GM23248 (cell line): ENCODE results near the gene ZNF831. TPM values are rescaled to one million over a fixed set of nuclear protein-coding genes. Genes with fewer than 3 reads are reported as not detected.

Experiments used
- DNase-seq: peaks from one replicate; pipeline ENCODE4 v3.0.0-alpha.2; 2015
- H2AFZ ChIP-seq: fragments of 200-600 bp; sonication (generic); 2 replicates; pipeline ENCODE4 v1.6.1; 2016; ENCODE audit warnings: antibody characterized with exemption
- H3F3A ChIP-seq: fragments of 200-600 bp; sonication (generic); 2 replicates; pipeline ENCODE4 v1.6.1; 2016; ENCODE audit warnings: mild to moderate bottlenecking, antibody characterized with exemption, mixed run types; ENCODE audit not compliant: insufficient read depth
- H3K27ac ChIP-seq: fragments of 200-600 bp; sonication (generic); 2 replicates; pipeline ENCODE4 v1.5.1; 2016; ENCODE audit warnings: mild to moderate bottlenecking
- H3K27me3 ChIP-seq: fragments of 200-600 bp; sonication (generic); replicated peaks from 2 replicates; pipeline ENCODE4 v1.6.1; 2016; ENCODE audit warnings: mild to moderate bottlenecking; ENCODE audit not compliant: insufficient read depth
- H3K36me3 ChIP-seq: fragments of 200-600 bp; sonication (generic); 2 replicates; pipeline ENCODE4 v1.6.1; 2016; ENCODE audit warnings: low read depth, mild to moderate bottlenecking
- H3K4me1 ChIP-seq: fragments of 200-600 bp; sonication (generic); 2 replicates; pipeline ENCODE4 v1.6.1; 2016; ENCODE audit warnings: mild to moderate bottlenecking; ENCODE audit not compliant: insufficient read depth
- H3K4me2 ChIP-seq: fragments of 200-600 bp; sonication (generic); one replicate; pipeline ENCODE4 v1.6.1; 2016; ENCODE audit warnings: mild to moderate bottlenecking; ENCODE audit not compliant: unreplicated experiment
- H3K4me3 ChIP-seq: fragments of 200-600 bp; sonication (generic); 2 replicates; pipeline ENCODE4 v1.5.1; 2016; ENCODE audit warnings: mild to moderate bottlenecking
- H3K79me2 ChIP-seq: fragments of 200-600 bp; sonication (generic); 2 replicates; pipeline ENCODE4 v1.6.1; 2016; ENCODE audit warnings: mild to moderate bottlenecking; ENCODE audit not compliant: insufficient read depth
- H3K9ac ChIP-seq: fragments of 200-600 bp; sonication (generic); 2 replicates; pipeline ENCODE4 v1.6.1; 2016; ENCODE audit warnings: mild to moderate bottlenecking
- H3K9me2 ChIP-seq: fragments of 200-600 bp; sonication (generic); 2 replicates; pipeline ENCODE4 v1.6.1; 2016; ENCODE audit warnings: mixed run types, mild to moderate bottlenecking, moderate library complexity; ENCODE audit not compliant: insufficient read depth
- H3K9me3 ChIP-seq: fragments of 200-600 bp; sonication (generic); one replicate; pipeline ENCODE4 v1.6.1; 2017; ENCODE audit warnings: low read depth
- H4K20me1 ChIP-seq: fragments of 200-600 bp; sonication (generic); 2 replicates; pipeline ENCODE4 v1.6.0; 2016; ENCODE audit not compliant: insufficient read depth
- EZH2 ChIP-seq: fragments of 200-600 bp; sonication (generic); IDR thresholded peaks from 2 replicates; pipeline ENCODE4 v1.6.1; 2018; ENCODE audit warnings: antibody characterized with exemption, mild to moderate bottlenecking; ENCODE audit not compliant: insufficient read depth, poor library complexity, severe bottlenecking
- EZH2phosphoT487 ChIP-seq: fragments of 200-600 bp; sonication (generic); IDR thresholded peaks from 2 replicates; pipeline ENCODE4 v1.6.1; 2018; ENCODE audit warnings: antibody characterized with exemption, moderate library complexity, mild to moderate bottlenecking, low read depth; ENCODE audit not compliant: insufficient read depth
- WGBS, 2 experiments: methylation state at CpG; one replicate each; pipeline ENCODE4 v1.1.6; 2015 to 2017; ENCODE audit warnings: low lambda C conversion rate in 2 of 2, low coverage in 1 of 2; ENCODE audit errors: missing lambda C conversion rate in 2 of 2; 5-methylcytosine and 5-hydroxymethylcytosine counted together
- in situ Hi-C: fragments of 300-500 bp; cut with MboI; formaldehyde crosslinking; loops from 2 replicates; pipeline ENCODE4 v1.15.0; 2020
- polyA plus RNA-seq: library from polyadenylated mRNA; unstranded; fragments of >200 nt; fragmentation: Nextera tagmentation; extraction: Ambion mirVana; gene quantifications from 2 replicates; pipeline ENCODE4 v1.2.1, GENCODE V29; 2016
- total RNA-seq: library from RNA; depleted of rRNA; stranded (reverse); fragments of >200 nt; shearing (Covaris generic); gene quantifications from 2 replicates; pipeline ENCODE4 v1.2.3, GENCODE V29; 2014; rRNA removed

Gene ZNF831
- total and polyA plus RNA-seq, 2 experiments from 2014 or later: not detected

DNA sequence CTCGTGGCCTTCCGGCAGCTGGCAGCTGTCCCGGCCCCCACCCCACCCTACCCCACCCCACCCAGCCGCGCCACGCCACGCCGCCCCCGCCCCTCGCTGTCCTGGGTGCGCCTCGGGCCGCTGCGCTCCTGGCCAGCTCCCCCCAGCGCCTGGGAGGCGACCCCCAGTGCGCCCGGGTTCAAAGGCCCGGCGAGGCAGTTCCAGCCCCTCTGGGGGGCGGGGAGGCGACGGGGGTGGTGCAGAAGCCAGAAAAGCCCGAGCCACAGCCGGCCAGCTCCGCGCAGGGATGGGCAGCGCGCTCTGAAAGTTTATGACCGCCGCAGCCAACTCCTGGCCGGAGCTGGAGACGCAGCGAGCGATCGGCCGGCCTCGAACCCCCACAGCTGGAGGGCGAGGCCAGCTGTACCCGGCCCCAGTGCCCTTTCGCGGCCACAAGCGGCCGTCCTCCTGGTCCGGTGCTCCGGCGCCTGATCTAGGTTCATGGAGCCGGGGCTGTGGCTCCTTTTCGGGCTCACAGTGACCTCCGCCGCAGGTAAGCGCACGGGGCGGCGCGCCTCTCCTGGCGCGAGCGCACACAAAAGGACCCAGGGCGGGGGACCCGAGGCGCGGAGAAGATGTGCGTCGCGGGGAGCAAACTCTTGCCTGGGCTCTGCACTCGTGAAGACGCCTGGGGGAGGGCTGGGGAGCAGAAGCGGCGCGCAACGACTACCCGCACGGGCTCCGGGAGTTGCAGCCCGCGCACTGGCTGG, 136.9 kb downstream of the ZNF831 start, which contains the start of gene EDN3:
EDN3 (plus strand) TSS at position 279 of the 749 bp plus-strand sequence; CDS start at position 481, 202 bp downstream.
- WGBS, 2 experiments: 2 to 3% methylated on average over 61 to 70 of the region's 77 CpGs

DNA sequence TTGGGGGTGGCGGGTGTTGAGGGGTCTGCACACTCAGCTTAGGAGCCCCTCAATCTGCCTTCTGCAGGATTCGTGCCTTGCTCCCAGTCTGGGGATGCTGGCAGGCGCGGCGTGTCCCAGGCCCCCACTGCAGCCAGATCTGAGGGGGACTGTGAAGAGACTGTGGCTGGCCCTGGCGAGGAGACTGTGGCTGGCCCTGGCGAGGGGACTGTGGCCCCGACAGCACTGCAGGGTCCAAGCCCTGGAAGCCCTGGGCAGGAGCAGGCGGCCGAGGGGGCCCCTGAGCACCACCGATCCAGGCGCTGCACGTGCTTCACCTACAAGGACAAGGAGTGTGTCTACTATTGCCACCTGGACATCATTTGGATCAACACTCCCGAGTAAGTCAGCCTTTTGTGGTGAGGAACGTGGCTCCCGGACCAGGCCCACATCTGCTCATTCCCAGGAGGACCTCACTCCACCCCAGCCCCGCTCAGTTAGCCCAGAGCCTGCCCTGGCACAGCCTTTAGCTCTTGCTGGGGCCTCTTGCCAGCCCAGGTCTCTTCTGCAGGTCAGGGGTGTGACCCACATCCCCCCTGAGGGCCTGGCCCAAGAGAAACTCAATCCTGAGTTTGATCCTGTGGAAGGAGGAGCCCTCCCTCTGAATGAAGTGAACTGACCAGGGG, 137.9 kb downstream of the ZNF831 start:
- Histone ChIP-seq H3K4me3 (no peak overlapping the region), H3K4me2 (no peak overlapping the region), H3K36me3 (no peaks in the 10 kb centered on the region)

More for the DNA sequence above, 136.9 kb downstream of the ZNF831 start, which contains the start of gene EDN3:
- Histone ChIP-seq H2AFZ (no peak within 1 kb of the TSS), H3K9ac (no peak within 1 kb of the TSS), H3K4me2 (no peak within 1 kb of the TSS), H3K4me3 (no peak within 1 kb of the TSS), H3K36me3 (no peaks in the 10 kb centered on the region), H3K79me2 (no peaks in the 10 kb centered on the region), H3F3A (no peaks in the 10 kb centered on the region), H3K9me2 (no peaks in the 10 kb centered on the region), H3K9me3 (no peaks in the 10 kb centered on the region), H3K27me3 (peaks cover 3% of the 10 kb centered on the region), H3K27ac (no peak within 1 kb of the TSS), H3K4me1 (no peaks in the 10 kb centered on the region), H4K20me1 (no peaks in the 10 kb centered on the region)
- in situ Hi-C loops: no loop called here
- peak; percentile 3 for DNase-seq
- TF ChIP-seq EZH2phosphoT487 (no peak), EZH2 (no peak)

DNA sequence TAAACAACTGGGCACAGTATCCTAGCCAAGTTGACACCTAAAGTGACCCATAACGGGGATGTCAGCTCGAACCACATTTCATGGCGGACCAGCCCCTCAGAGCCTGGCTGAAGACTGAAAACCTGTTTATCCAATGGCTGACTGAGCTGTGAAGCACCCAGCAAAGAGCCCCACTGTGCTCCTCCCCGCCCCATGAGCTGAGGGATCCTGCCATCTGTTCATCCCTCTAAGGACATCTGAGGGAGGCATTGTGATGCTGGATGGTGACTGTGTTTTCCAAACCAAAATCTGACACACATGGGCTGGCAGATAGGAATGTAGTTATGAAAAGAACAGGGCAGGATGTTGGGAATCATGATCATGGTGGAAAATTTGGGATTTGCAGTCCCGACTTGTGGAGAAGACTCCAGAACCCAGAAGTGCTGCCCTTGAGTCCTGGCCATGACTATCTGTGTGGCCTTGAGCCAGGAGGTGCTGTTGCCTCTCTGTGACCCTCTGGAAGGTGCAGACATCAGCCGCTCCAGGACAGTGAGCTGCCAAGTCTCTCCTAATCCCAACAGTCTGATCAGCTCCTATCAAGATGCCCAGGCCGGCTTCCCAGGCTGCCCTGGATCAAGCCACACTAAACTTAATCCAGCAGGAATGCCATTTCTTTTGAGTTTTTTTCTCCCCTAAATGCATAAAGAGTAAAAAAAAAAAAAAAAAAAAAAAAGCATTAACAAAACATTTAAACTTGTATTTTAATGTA, 142.5 kb downstream of the ZNF831 start:
- in situ Hi-C loops: no loop called here
- DNase-seq: no peak
- Histone ChIP-seq H3K4me1 (no peaks in the 10 kb centered on the region), H3K79me2 (no peaks in the 10 kb centered on the region), H4K20me1 (no peaks in the 10 kb centered on the region), H3K27me3 (peaks cover 1% of the 10 kb centered on the region; the same call in 1 of the 2 replicates), H3F3A (no peaks in the 10 kb centered on the region), H3K9me2 (no peaks in the 10 kb centered on the region), H3K36me3 (no peaks in the 10 kb centered on the region), H3K9me3 (no peaks in the 10 kb centered on the region), H3K4me3 (no peak overlapping the region), H3K9ac (no peak overlapping the region), H2AFZ (no peak overlapping the region), H3K4me2 (no peak overlapping the region), H3K27ac (no peak overlapping the region)
- TF ChIP-seq EZH2phosphoT487 (no peak), EZH2 (no peak)
- 24 to 30% methylated on average over 7 of the region's 7 CpGs for WGBS, 2 experiments

More for the DNA sequence above, 137.9 kb downstream of the ZNF831 start:
- Histone ChIP-seq H3K9me3 (no peaks in the 10 kb centered on the region), H2AFZ (no peak overlapping the region), H3K79me2 (no peaks in the 10 kb centered on the region), H3K27ac (no peak overlapping the region), H3K9me2 (no peaks in the 10 kb centered on the region), H3K27me3 (peaks cover 3% of the 10 kb centered on the region), H3K9ac (no peak overlapping the region), H3F3A (no peaks in the 10 kb centered on the region), H4K20me1 (no peaks in the 10 kb centered on the region), H3K4me1 (no peaks in the 10 kb centered on the region)
- DNase-seq: no peak
- TF ChIP-seq EZH2phosphoT487 (no peak), EZH2 (no peak)
- 34 to 42% methylated on average over 7 to 13 of the region's 17 CpGs for WGBS, 2 experiments
- in situ Hi-C loops: no loop called here

DNA sequence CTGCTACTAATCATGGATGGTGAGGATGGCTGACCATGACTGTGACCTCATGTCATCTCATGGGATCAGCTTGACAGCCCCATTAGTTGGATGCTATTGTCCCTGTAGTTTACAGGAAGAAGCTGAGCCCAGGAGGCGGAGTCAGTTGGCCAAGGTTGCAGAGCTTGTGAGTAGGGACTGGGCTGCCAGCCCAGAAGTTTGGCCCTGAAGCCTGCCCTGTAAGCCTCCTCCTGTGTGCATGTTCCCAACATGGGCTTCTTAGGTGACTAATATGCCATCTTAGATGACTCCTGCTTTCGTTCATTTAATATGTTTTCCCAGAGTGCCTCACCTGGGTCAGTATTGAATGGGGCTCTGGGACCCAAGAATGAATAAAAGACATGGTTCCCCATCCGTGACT, 143.6 kb downstream of the ZNF831 start:
- Histone ChIP-seq H2AFZ (no peak overlapping the region), H3K27me3 (no peaks in the 10 kb centered on the region), H3K9me2 (no peaks in the 10 kb centered on the region)

More for the DNA sequence above, 143.6 kb downstream of the ZNF831 start:
- no peaks in the 10 kb centered on the region for H3K4me1 ChIP-seq
- H3K27ac ChIP-seq: no peak overlapping the region
- DNase-seq: no peak
- 7 to 10% methylated on average over 3 of the region's 3 CpGs for WGBS, 2 experiments
- no peaks in the 10 kb centered on the region for H3F3A ChIP-seq
- H3K9me3 ChIP-seq: no peaks in the 10 kb centered on the region
- no peaks in the 10 kb centered on the region for H3K79me2 ChIP-seq
- no peak overlapping the region for H3K4me2 ChIP-seq
- no peak overlapping the region for H3K9ac ChIP-seq
- no peaks in the 10 kb centered on the region for H4K20me1 ChIP-seq
- no peak overlapping the region for H3K4me3 ChIP-seq
- H3K36me3 ChIP-seq: no peaks in the 10 kb centered on the region
- in situ Hi-C loops: no loop called here
- TF ChIP-seq EZH2: no peak
- TF ChIP-seq EZH2phosphoT487: no peak

Other genes starting within 250 kb of the ZNF831 start
- gene NELFCD, start 182.6 kb upstream of the ZNF831 start, total RNA-seq: 36.3 and 52.5 TPM in 2 replicates
- 57.4 and 59.8 TPM in 2 replicates for gene NELFCD, start 182.6 kb upstream of the ZNF831 start, polyA plus RNA-seq
- 391 and 422 TPM in 2 replicates for gene CTSZ, start 156.6 kb upstream of the ZNF831 start, total RNA-seq
- gene CTSZ, start 156.6 kb upstream of the ZNF831 start, polyA plus RNA-seq: 13.5 and 14.2 TPM in 2 replicates
- gene TUBB1, start 144.4 kb upstream of the ZNF831 start, total RNA-seq: not detected in 2 replicates
- 0.05 and 0.09 TPM in 2 replicates for gene TUBB1, start 144.4 kb upstream of the ZNF831 start, polyA plus RNA-seq
- gene ATP5F1E, start 131.5 kb upstream of the ZNF831 start, total RNA-seq: 20.0 and 21.1 TPM in 2 replicates
- gene ATP5F1E, start 131.5 kb upstream of the ZNF831 start, polyA plus RNA-seq: 236 and 245 TPM in 2 replicates
- 64.1 and 72.8 TPM in 2 replicates for gene PRELID3B, start 121.0 kb upstream of the ZNF831 start, total RNA-seq
- 75.8 and 76.4 TPM in 2 replicates for gene PRELID3B, start 121.0 kb upstream of the ZNF831 start, polyA plus RNA-seq
- gene EDN3, start 136.8 kb downstream of the ZNF831 start, total RNA-seq: not detected in 2 replicates
- gene EDN3, start 136.8 kb downstream of the ZNF831 start, polyA plus RNA-seq: not detected in 2 replicates